Thoracic aorta (tissue), 2 donors: ENCODE measurements around the gene S100A7. TPM values are rescaled to one million over a fixed set of nuclear protein-coding genes. Genes with fewer than 3 reads are reported as not detected.

Experiments used
- ATAC-seq: fragments of 150-250 bp; one replicate; pipeline ENCODE4 v1.8.0; 2017; ENCODE audit warnings: low read depth; ENCODE audit not compliant: insufficient number of reproducible peaks, low FRiP score
- DNase-seq: peaks from one replicate; pipeline ENCODE4 v3.0.0-alpha.2; 2020; ENCODE audit warnings: low spot score
- H3K27ac ChIP-seq, 2 donors: fragments of 200-600 bp; sonication (generic); 1 replicate in 1 of 2; 2 replicates in 1 of 2; pipeline ENCODE4 v1.5.1; 2016; ENCODE audit warnings: mild to moderate bottlenecking in 2 of 2, moderate library complexity in 2 of 2
- H3K27me3 ChIP-seq: fragments of 200-600 bp; sonication (generic); replicated peaks from 2 replicates; pipeline ENCODE4 v1.6.0; 2016; ENCODE audit warnings: mild to moderate bottlenecking; ENCODE audit not compliant: insufficient read depth
- H3K36me3 ChIP-seq: fragments of 200-600 bp; sonication (generic); one replicate; pipeline ENCODE4 v1.5.1; 2016
- H3K4me1 ChIP-seq, 2 donors: fragments of 200-600 bp; sonication (generic); 1 replicate in 1 of 2; 2 replicates in 1 of 2; pipeline versions ENCODE4 v1.5.1 to v1.6.0; 2016; ENCODE audit warnings: low read depth in 2 of 2, mild to moderate bottlenecking in 1 of 2; ENCODE audit not compliant: control insufficient read depth in 1 of 2
- H3K4me3 ChIP-seq: fragments of 200-600 bp; sonication (generic); 2 replicates; pipeline ENCODE4 v1.5.1; 2016; ENCODE audit warnings: mild to moderate bottlenecking
- H3K9me3 ChIP-seq: fragments of 200-600 bp; sonication (generic); 2 replicates; pipeline ENCODE4 v1.5.1; 2016
- CTCF ChIP-seq: fragments of 200-600 bp; sonication (generic); IDR thresholded peaks from one replicate; pipeline ENCODE4 v1.5.1; 2019; ENCODE audit warnings: antibody characterized with exemption
- total RNA-seq, 2 donors: library from RNA; depleted of rRNA; stranded (reverse); fragments of >200 nt; gene quantifications; one replicate each; pipeline versions ENCODE4 v1.1.0 to v1.2.3, GENCODE V29; 2016

Gene S100A7
- total RNA-seq, 2 donors from 2014 or later, result not detected

GRCh38 chr1:153431002-153431401 is 29.4 kb downstream of the S100A7 start:
- Histone ChIP-seq H3K27me3 (no peaks in the 10 kb centered on the region), H3K9me3 (no peaks in the 10 kb centered on the region), H3K4me3 (no peak overlapping the region), H3K36me3 (no peaks in the 10 kb centered on the region), H3K4me1 (no peaks in the 10 kb centered on the region), H3K27ac (no peak overlapping the region)
- no peak for ATAC-seq
- no peak for DNase-seq
- TF ChIP-seq CTCF, result no peak

- Histone ChIP-seq H3K4me3 (no peak overlapping the region), H3K27me3 (no peaks in the 10 kb centered on the region), H3K27ac (no peak overlapping the region), H3K4me1 (no peaks in the 10 kb centered on the region), H3K9me3 (no peaks in the 10 kb centered on the region), H3K36me3 (no peaks in the 10 kb centered on the region)
- ATAC-seq (no peak), DNase-seq (no peak)
- no peak for TF ChIP-seq CTCF
Observed at GRCh38 chr1:153430561-153430960, 29.9 kb downstream of the S100A7 start.

GRCh38 chr1:153430166-153430553 is 30.3 kb downstream of the S100A7 start:
- ATAC-seq, result no peak
- TF ChIP-seq CTCF, result no peak
- no peak for DNase-seq

GRCh38 chr1:153429266-153430165 is 30.9 kb downstream of the S100A7 start:
- H3K27ac ChIP-seq, result no peak overlapping the region
- no peak overlapping the region for H3K4me3 ChIP-seq
- DNase-seq (no peak), ATAC-seq (no peak)
- no peaks in the 10 kb centered on the region for H3K9me3 ChIP-seq
- no peaks in the 10 kb centered on the region for H3K36me3 ChIP-seq
- no peaks in the 10 kb centered on the region for H3K27me3 ChIP-seq
- H3K4me1 ChIP-seq, result no peaks in the 10 kb centered on the region
- no peak for TF ChIP-seq CTCF

More at GRCh38 chr1:153430166-153430553, 30.3 kb downstream of the S100A7 start:
- Histone ChIP-seq H3K27ac (no peak overlapping the region), H3K9me3 (no peaks in the 10 kb centered on the region), H3K4me3 (no peak overlapping the region), H3K27me3 (no peaks in the 10 kb centered on the region), H3K4me1 (no peaks in the 10 kb centered on the region), H3K36me3 (no peaks in the 10 kb centered on the region)

GRCh38 chr1:153428791-153429190 is 31.7 kb downstream of the S100A7 start:
- ATAC-seq (no peak), DNase-seq (no peak)
- no peaks in the 10 kb centered on the region for H3K36me3 ChIP-seq
- no peak overlapping the region for H3K27ac ChIP-seq
- H3K4me3 ChIP-seq, result no peak overlapping the region
- H3K27me3 ChIP-seq, result no peaks in the 10 kb centered on the region
- H3K4me1 ChIP-seq, result no peaks in the 10 kb centered on the region
- no peak for TF ChIP-seq CTCF
- no peaks in the 10 kb centered on the region for H3K9me3 ChIP-seq
